ENCODE results near the gene ESD. TPM values are rescaled to one million over a fixed set of nuclear protein-coding genes. Genes with fewer than 3 reads are reported as not detected.

ESD gene
- polyA plus RNA-seq, 1 donor, result 199 TPM

DNA sequence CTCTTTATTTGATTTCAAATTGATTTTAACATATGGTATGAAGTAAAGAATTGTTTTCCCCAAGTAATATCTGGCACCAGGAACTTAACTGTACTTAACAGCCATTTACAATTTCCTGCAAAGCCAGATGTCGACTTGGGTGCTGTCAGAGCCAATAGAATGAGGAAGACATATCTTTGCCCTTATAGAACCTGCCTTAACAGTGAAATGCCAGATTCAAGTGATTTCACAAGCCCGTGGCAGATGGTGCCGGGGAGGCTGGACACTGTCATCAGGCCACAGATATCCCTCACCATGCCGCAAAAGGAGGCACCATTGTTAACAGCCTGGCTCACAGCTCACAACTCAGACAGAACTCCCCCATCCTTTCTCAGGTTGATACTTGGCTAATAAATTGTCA lies 48.7 kb downstream of the ESD start:
- no peaks in the 10 kb centered on the region for H3K4me1 ChIP-seq (ENCODE audit: control insufficient read depth, insufficient read depth, low read length)
- WGBS (ENCODE audit: insufficient coverage, low lambda C conversion rate), result no CpG with 5 or more reads among the region's 4 CpGs
- no peak overlapping the region for H3K27ac ChIP-seq (ENCODE audit: low read length)
- H3K27me3 ChIP-seq (ENCODE audit: control insufficient read depth, insufficient read depth, low read length), result no peaks in the 10 kb centered on the region
- H3K4me3 ChIP-seq (ENCODE audit: low read length), result no peak overlapping the region
- no peak for DNase-seq
- H3K36me3 ChIP-seq (ENCODE audit: control insufficient read depth, insufficient read depth, low read length), result peaks cover 42% of the 10 kb centered on the region
- H3K9me3 ChIP-seq (ENCODE audit: control insufficient read depth, low read depth, low read length), result peaks cover 2% of the 10 kb centered on the region

DNA sequence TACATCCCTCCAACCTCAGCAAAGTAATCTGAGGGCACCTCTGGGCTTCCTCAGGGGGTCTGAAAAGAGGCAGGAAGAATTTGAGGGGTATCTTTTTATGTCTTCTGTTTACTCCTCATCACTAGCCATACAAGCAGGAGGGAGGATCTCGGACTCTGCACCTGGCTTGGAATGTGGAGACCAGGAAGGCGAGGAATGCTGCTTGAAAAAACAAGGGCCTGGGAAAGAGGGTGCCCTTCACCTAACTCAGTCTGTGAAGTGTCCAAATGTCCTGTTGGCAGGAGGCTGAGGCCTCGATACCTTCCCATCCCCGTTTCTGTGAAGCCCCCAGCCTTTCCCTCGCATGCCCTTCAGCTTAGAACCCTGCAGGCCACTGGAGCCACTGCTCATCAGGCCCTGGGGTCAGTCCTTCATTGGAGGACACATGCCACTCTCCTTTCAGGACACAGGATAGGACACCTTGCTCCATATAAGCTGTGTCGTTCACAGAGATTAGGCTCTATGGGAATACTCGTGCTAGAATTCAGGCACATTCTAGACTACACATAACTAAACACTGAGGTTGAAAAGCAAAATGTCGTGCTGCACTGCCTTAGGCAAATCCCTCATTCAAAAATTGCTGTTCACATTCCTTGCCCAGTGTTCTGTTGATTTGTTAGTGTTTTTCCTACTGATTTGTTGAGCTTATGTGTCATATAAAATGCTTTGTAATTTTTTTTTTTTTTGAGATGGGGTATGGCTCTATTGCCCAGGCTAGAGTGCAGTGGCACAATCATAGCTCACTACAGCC lies 49.7 kb downstream of the ESD start:
- peaks cover 2% of the 10 kb centered on the region for H3K9me3 ChIP-seq (ENCODE audit: control insufficient read depth, low read depth, low read length)
- no peaks in the 10 kb centered on the region for H3K4me1 ChIP-seq (ENCODE audit: control insufficient read depth, insufficient read depth, low read length)
- WGBS (ENCODE audit: insufficient coverage, low lambda C conversion rate), result 100% methylated on average over 1 of the region's 8 CpGs
- no peak for DNase-seq
- H3K27me3 ChIP-seq (ENCODE audit: control insufficient read depth, insufficient read depth, low read length), result no peaks in the 10 kb centered on the region
- no peak overlapping the region for H3K27ac ChIP-seq (ENCODE audit: low read length)
- peaks cover 47% of the 10 kb centered on the region for H3K36me3 ChIP-seq (ENCODE audit: control insufficient read depth, insufficient read depth, low read length)
- no peak overlapping the region for H3K4me3 ChIP-seq (ENCODE audit: low read length)

DNA sequence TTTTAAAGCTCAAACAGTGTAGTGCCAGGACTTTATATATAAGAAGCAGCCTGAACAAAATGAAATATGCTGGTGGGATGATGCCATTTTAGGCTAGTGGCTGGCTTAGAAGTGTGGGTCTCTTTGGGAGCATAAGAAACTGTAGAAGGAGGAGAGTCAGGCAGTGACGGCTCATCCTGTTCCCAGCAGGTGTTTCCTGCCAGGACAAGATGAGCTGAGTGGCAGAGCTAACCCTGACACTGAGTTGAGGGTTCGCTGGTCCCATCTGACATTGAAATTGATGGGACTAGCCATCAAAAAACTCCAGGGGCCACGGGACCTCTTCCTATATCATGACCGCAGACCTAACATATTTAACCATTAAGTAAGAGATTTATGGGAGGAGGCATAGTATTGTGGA lies 51.3 kb downstream of the ESD start:
- no peaks in the 10 kb centered on the region for H3K27me3 ChIP-seq (ENCODE audit: control insufficient read depth, insufficient read depth, low read length)
- no CpG with 5 or more reads among the region's 4 CpGs for WGBS (ENCODE audit: insufficient coverage, low lambda C conversion rate)

DNA sequence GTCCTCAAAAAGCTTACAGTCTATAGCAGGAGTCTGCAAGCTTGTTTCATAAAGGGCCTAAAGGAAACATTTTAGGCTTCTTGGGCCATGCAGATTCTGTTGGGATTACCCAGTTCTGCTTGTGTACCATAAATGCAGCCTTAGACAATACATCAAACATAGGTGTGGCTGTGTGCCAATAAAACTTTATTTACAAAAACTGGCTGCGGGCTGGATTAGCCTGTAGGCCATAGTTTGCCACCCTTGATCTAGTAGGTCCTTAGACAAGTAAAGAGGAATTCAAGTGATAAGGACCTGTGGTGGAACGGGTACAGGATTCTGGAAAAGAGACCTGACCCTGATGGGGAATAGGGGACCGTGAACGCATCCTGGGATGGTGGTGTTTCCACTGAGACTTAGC lies 51.9 kb downstream of the ESD start:
- Histone ChIP-seq H3K4me3 (ENCODE audit: low read length) (no peak overlapping the region), H3K4me1 (ENCODE audit: control insufficient read depth, insufficient read depth, low read length) (no peaks in the 10 kb centered on the region), H3K9me3 (ENCODE audit: control insufficient read depth, low read depth, low read length) (peaks cover 2% of the 10 kb centered on the region), H3K27ac (ENCODE audit: low read length) (no peak overlapping the region), H3K36me3 (ENCODE audit: control insufficient read depth, insufficient read depth, low read length) (peaks cover 44% of the 10 kb centered on the region), H3K27me3 (ENCODE audit: control insufficient read depth, insufficient read depth, low read length) (no peaks in the 10 kb centered on the region)
- WGBS (ENCODE audit: insufficient coverage, low lambda C conversion rate), result 100% methylated on average over 2 of the region's 4 CpGs
- DNase-seq, result no peak

More for the DNA sequence above, 51.3 kb downstream of the ESD start:
- no peak for DNase-seq
- Histone ChIP-seq H3K4me1 (ENCODE audit: control insufficient read depth, insufficient read depth, low read length) (no peaks in the 10 kb centered on the region), H3K27ac (ENCODE audit: low read length) (no peak overlapping the region), H3K36me3 (ENCODE audit: control insufficient read depth, insufficient read depth, low read length) (peaks cover 47% of the 10 kb centered on the region), H3K4me3 (ENCODE audit: low read length) (no peak overlapping the region), H3K9me3 (ENCODE audit: control insufficient read depth, low read depth, low read length) (peaks cover 2% of the 10 kb centered on the region)

DNA sequence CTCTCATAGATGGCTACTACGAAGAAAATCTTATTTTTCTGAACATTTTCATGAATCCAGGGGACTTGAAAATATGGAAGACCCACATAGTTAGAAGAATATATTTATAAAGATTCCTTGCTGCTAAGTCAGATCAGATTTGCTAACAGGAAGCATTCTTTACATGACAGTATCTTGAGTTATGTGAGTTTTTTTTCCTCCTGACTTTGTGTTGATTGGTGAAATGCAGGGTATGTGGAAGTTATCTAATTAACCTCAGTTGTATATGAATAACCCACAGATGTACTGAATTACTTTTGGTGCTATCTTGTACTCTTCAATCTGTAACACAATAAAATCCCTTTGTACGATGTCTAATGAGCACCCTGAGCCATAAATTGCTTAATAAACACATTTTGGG lies 53.8 kb downstream of the ESD start:
- no peak for DNase-seq
- peaks cover 46% of the 10 kb centered on the region for H3K36me3 ChIP-seq (ENCODE audit: control insufficient read depth, insufficient read depth, low read length)

DNA sequence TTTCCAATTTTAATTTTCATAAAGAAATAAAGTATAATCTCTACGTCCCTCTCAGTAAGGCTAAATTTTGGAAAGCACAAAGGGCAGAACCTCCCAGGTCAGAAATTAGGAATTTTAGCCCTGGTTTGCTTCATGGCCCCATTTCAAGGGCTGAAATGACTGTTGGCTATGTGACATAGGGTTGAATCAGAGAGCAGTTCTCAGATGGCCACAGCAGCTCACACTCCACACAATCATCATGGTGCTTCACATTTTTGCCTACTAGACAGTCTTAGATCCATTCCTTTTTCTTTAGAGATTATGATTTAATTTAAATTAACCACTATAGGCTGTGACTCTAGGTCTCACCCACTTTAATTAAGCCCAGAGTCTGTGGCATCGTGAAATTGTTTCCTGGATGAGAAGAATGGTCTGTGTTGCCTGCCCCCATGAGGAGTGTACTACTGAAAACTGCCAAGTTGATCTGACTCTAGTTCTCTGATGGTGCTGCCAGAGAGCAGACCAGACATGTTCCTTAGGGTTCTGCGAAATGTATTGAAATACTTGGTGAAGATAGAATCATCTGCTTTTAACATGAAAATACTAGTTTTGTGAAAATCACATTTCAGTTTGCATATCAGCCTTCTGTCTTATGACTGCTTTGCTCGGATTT lies 57.4 kb downstream of the ESD start:
- Histone ChIP-seq H3K4me1 (ENCODE audit: control insufficient read depth, insufficient read depth, low read length) (no peaks in the 10 kb centered on the region), H3K4me3 (ENCODE audit: low read length) (no peak overlapping the region), H3K36me3 (ENCODE audit: control insufficient read depth, insufficient read depth, low read length) (peaks cover 45% of the 10 kb centered on the region), H3K27ac (ENCODE audit: low read length) (no peak overlapping the region), H3K9me3 (ENCODE audit: control insufficient read depth, low read depth, low read length) (no peaks in the 10 kb centered on the region), H3K27me3 (ENCODE audit: control insufficient read depth, insufficient read depth, low read length) (no peaks in the 10 kb centered on the region)
- no peak for DNase-seq
- 100% methylated on average over 2 of the region's 4 CpGs for whole genome bisulfite sequencing (ENCODE audit: insufficient coverage, low lambda C conversion rate)

More for the DNA sequence above, 53.8 kb downstream of the ESD start:
- Histone ChIP-seq H3K4me1 (ENCODE audit: control insufficient read depth, insufficient read depth, low read length) (no peaks in the 10 kb centered on the region), H3K27me3 (ENCODE audit: control insufficient read depth, insufficient read depth, low read length) (no peaks in the 10 kb centered on the region), H3K27ac (ENCODE audit: low read length) (no peak overlapping the region), H3K4me3 (ENCODE audit: low read length) (no peak overlapping the region), H3K9me3 (ENCODE audit: control insufficient read depth, low read depth, low read length) (peaks cover 2% of the 10 kb centered on the region)
- no CpG with 5 or more reads among the region's 2 CpGs for WGBS (ENCODE audit: insufficient coverage, low lambda C conversion rate)

DNA sequence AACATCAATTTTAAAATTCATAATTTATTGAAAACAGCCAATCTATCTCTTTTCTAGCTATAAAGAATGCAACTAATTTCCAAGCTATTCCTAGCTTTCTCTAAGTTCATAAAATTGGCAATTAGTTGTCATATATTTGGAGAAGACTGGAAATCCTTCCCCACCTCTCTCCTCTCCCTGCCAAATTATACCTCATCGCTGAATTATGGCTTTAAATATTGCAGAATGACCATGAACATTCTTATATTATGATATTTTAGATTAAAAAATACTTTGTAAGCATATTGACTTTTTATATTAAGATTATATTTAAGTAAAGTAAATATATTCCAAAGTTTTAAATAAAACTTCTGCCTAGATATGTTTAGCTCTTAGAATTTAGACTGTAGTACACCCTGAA lies 58.2 kb downstream of the ESD start:
- peaks cover 44% of the 10 kb centered on the region for H3K36me3 ChIP-seq (ENCODE audit: control insufficient read depth, insufficient read depth, low read length)
- no peaks in the 10 kb centered on the region for H3K27me3 ChIP-seq (ENCODE audit: control insufficient read depth, insufficient read depth, low read length)
- H3K27ac ChIP-seq (ENCODE audit: low read length), result no peak overlapping the region
- no CpG with 5 or more reads among the region's 1 CpG for WGBS (ENCODE audit: insufficient coverage, low lambda C conversion rate)
- H3K9me3 ChIP-seq (ENCODE audit: control insufficient read depth, low read depth, low read length), result no peaks in the 10 kb centered on the region
- DNase-seq, result no peak
- H3K4me1 ChIP-seq (ENCODE audit: control insufficient read depth, insufficient read depth, low read length), result no peaks in the 10 kb centered on the region
- no peak overlapping the region for H3K4me3 ChIP-seq (ENCODE audit: low read length)

DNA sequence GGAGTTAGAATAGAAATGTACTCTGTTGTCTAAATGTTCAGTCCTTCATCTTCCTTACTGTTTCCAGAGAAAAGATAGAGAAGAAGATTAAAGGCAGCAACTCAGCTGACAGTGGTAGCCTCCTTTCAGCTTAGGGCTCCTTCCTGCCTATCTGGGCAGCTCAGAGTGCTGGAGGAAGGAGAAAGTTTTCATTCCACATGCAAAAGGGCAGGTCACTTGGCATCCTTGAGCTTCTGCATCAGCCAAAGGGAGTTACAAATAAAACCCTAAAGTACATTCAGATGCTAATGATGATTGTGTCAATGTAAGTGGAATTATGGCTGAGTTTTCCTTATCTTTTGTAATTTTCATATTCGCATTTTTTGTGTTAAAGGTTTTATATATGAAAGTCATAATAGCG lies 58.9 kb downstream of the ESD start:
- Histone ChIP-seq H3K36me3 (ENCODE audit: control insufficient read depth, insufficient read depth, low read length) (peaks cover 44% of the 10 kb centered on the region), H3K4me1 (ENCODE audit: control insufficient read depth, insufficient read depth, low read length) (no peaks in the 10 kb centered on the region), H3K27me3 (ENCODE audit: control insufficient read depth, insufficient read depth, low read length) (no peaks in the 10 kb centered on the region), H3K4me3 (ENCODE audit: low read length) (no peak overlapping the region), H3K9me3 (ENCODE audit: control insufficient read depth, low read depth, low read length) (no peaks in the 10 kb centered on the region), H3K27ac (ENCODE audit: low read length) (no peak overlapping the region)
- WGBS (ENCODE audit: insufficient coverage, low lambda C conversion rate), result 100% methylated on average over 2 of the region's 2 CpGs
- DNase-seq, result no peak

DNA sequence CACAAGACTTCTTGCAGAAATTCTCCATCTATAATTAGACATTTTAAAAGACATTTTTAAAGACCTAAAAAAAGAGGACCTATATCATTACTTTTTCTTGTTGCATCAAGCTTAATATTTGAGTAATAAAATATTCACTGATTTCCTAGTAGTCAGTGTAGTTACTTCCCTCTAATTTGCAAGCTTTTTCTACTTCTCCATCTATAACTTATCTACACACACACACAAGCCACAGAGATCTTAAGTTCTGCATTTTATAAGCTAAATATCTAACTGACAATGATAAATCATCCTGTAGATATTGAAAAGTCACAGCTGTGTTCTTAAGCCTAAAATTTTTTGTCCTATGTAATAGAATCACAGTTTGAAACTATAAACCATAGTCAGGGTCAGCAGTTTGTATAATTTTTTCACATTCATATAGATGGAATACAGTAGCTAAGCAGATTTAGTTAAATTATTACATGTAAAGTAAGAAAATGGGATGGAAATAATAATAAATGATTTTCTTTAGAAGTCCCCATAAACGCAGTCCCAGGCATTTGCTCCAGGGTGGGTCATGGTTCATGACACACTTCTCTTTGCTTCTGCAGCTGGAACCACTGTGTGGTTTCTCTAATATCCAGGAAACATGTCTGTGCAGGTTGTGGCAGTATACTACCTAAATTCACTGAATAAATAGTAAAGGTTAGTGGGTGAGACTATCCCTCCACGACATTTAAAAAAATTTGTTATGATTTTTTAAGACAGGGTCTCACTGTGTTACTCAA lies 60.2 kb downstream of the ESD start:
- 100% methylated on average over 1 of the region's 2 CpGs for WGBS (ENCODE audit: insufficient coverage, low lambda C conversion rate)
- Histone ChIP-seq H3K36me3 (ENCODE audit: control insufficient read depth, insufficient read depth, low read length) (peaks cover 46% of the 10 kb centered on the region), H3K4me3 (ENCODE audit: low read length) (no peak overlapping the region), H3K27ac (ENCODE audit: low read length) (no peak overlapping the region), H3K9me3 (ENCODE audit: control insufficient read depth, low read depth, low read length) (no peaks in the 10 kb centered on the region), H3K4me1 (ENCODE audit: control insufficient read depth, insufficient read depth, low read length) (no peaks in the 10 kb centered on the region), H3K27me3 (ENCODE audit: control insufficient read depth, insufficient read depth, low read length) (no peaks in the 10 kb centered on the region)
- DNase-seq, result no peak

DNA sequence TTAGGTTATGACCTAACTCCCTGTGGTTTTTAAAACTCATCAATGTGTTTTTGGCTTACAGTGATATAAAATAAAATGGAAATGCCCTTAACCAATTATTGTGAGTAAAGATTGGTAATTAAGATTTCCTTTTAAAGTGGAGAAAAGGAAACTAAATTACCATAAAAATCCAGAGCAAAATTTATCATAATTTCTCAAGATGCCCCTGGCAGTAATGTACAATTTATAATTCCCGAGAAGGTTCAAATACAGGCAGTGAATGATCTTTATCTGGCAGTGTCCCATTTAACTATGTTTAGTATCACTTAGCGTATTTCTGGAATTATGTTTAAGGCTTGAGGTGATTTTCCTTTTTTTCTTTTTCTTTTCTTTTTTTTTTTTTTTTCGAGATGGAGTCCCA lies 61.5 kb downstream of the ESD start:
- no peak overlapping the region for H3K27ac ChIP-seq (ENCODE audit: low read length)
- H3K27me3 ChIP-seq (ENCODE audit: control insufficient read depth, insufficient read depth, low read length), result no peaks in the 10 kb centered on the region
- H3K9me3 ChIP-seq (ENCODE audit: control insufficient read depth, low read depth, low read length), result no peaks in the 10 kb centered on the region
- H3K4me1 ChIP-seq (ENCODE audit: control insufficient read depth, insufficient read depth, low read length), result no peaks in the 10 kb centered on the region
- H3K36me3 ChIP-seq (ENCODE audit: control insufficient read depth, insufficient read depth, low read length), result peaks cover 47% of the 10 kb centered on the region
- no CpG with 5 or more reads among the region's 3 CpGs for WGBS (ENCODE audit: insufficient coverage, low lambda C conversion rate)
- H3K4me3 ChIP-seq (ENCODE audit: low read length), result no peak overlapping the region
- DNase-seq, result no peak

Measured in large intestine (tissue), 3 donors.